WTC11 (cell line): ENCODE results near the gene GIGYF2.

ENCODE experiments used
- KAT7 ChIP-seq: sonication (generic); formaldehyde crosslinking; IDR thresholded peaks from 2 replicates; pipeline ENCODE4 v1.8.1; 2023; ENCODE audit warnings: missing genetic modification reagents, mild to moderate bottlenecking, borderline replicate concordance
- RORB ChIP-seq: fragments of 250-450 bp; sonication (Bioruptor Pico); IDR thresholded peaks from 2 replicates; pipeline ENCODE4 v1.9.0; 2021; ENCODE audit warnings: mild to moderate bottlenecking
- SMAD4 ChIP-seq: sonication (generic); formaldehyde crosslinking; IDR thresholded peaks from 2 replicates; pipeline ENCODE4 v1.8.0; 2022; ENCODE audit warnings: mild to moderate bottlenecking, missing genetic modification reagents
- SP1 ChIP-seq: sonication (generic); formaldehyde crosslinking; conservative IDR thresholded peaks from 2 replicates; pipeline ENCODE4 v1.8.1; 2022; ENCODE audit warnings: missing genetic modification reagents
- TCF7 ChIP-seq: sonication (generic); formaldehyde crosslinking; IDR thresholded peaks from 2 replicates; pipeline ENCODE4 v1.8.0; 2022; ENCODE audit warnings: mild to moderate bottlenecking, low read depth, missing genetic modification reagents, moderate library complexity
- ZNF263 ChIP-seq: sonication (generic); formaldehyde crosslinking; IDR thresholded peaks from 2 replicates; pipeline ENCODE4 v1.8.1; 2022; ENCODE audit warnings: low read depth, mild to moderate bottlenecking, moderate library complexity, missing genetic modification reagents

DNA sequence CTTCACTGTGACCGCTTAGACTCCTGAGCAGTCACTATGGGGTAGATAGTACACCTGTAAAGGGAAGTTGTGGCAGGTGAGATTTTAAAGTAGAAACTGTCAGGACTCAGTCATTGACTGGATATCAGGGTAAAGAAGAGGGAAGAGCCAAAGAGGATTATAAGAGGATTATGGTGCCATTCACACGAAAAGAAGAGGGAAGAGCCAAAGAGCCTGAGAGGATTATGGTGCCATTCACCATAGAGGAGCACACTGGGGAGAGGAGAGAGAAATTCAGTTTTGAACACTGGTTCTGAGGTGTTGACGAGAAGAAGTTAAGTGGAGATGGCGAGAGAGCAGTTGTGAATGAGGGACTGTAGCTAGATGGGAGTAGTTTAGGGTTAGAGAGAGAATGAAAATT lies 96.1 kb downstream of the GIGYF2 start:
- TF ChIP-seq RORB (CRISPR knock-in tag) = no peak
- no peak for TF ChIP-seq KAT7 (CRISPR knock-in tag)
- TF ChIP-seq SMAD4 (CRISPR knock-in tag) = no peak
- TF ChIP-seq TCF7 = no peak
- TF ChIP-seq SP1 (CRISPR knock-in tag) = no peak
- TF ChIP-seq ZNF263 (CRISPR knock-in tag) = no peak
